Activated T-cell treated with anti-CD3 and anti-CD28 coated beads, Interleukin-2, amount 50 U/mL, for 72 hours (primary cell): Measurements from ENCODE around the gene DOCK10. TPM values are rescaled to one million over a fixed set of nuclear protein-coding genes. Genes with fewer than 3 reads are reported as not detected.

Source experiments
- ATAC-seq, 2 donors: fragments of 150-1000 bp; cut with Tn5 transposase; replicated peaks in 1 of 2; 2 replicates each; pipeline ENCODE4 v1.10.0; 2021; ENCODE audit warnings: moderate library complexity in 2 of 2, mild to moderate bottlenecking in 1 of 2
- DNase-seq, 2 donors: peaks; one replicate each; pipeline ENCODE4 v3.0.0; 2021 to 2022; ENCODE audit warnings: mixed read lengths in 1 of 2
- H3K27ac Mint-ChIP-seq: one replicate; pipeline ENCODE4 v1.8.0; 2022; ENCODE audit warnings: mild to moderate bottlenecking, moderate library complexity, mixed read lengths
- H3K27me3 Mint-ChIP-seq: one replicate; pipeline ENCODE4 v1.8.0; 2022; ENCODE audit warnings: low read depth, mixed read lengths
- H3K36me3 Mint-ChIP-seq, 2 donors: one replicate each; pipeline ENCODE4 v1.8.0; 2022; ENCODE audit warnings: mixed read lengths in 2 of 2, mild to moderate bottlenecking in 1 of 2; ENCODE audit not compliant: insufficient read depth in 2 of 2
- H3K4me1 Mint-ChIP-seq: one replicate; pipeline ENCODE4 v1.8.0; 2022; ENCODE audit warnings: low read depth, mixed read lengths
- H3K4me3 Mint-ChIP-seq, 2 donors: one replicate each; pipeline ENCODE4 v1.8.0; 2022; ENCODE audit warnings: mild to moderate bottlenecking in 2 of 2, mixed read lengths in 2 of 2, moderate library complexity in 2 of 2
- H3K9me3 Mint-ChIP-seq, 2 donors: one replicate each; pipeline ENCODE4 v1.8.0; 2022; ENCODE audit warnings: mixed read lengths in 2 of 2
- total RNA-seq, 2 donors: library from RNA; stranded (reverse); gene quantifications; one replicate each; pipeline ENCODE4 v1.2.3, GENCODE V29; 2022

Gene DOCK10
- total RNA-seq, 2 donors from 2014 or later = 179 to 199 TPM

- Mint-ChIP-seq H3K36me3 (peaks cover 21 to 56% of the 10 kb centered on the region in 2 donors), H3K27me3 (no peaks in the 10 kb centered on the region), H3K27ac (peak overlapping the region; percentile 2), H3K4me1 (no peaks in the 10 kb centered on the region), H3K9me3 (no peaks in the 10 kb centered on the region), H3K4me3 (no peak overlapping the region)
- ATAC-seq = no peak
- DNase-seq = no peak
Measured at GRCh38 chr2:224832207-224832606, 210.1 kb downstream of the DOCK10 start.

DNA sequence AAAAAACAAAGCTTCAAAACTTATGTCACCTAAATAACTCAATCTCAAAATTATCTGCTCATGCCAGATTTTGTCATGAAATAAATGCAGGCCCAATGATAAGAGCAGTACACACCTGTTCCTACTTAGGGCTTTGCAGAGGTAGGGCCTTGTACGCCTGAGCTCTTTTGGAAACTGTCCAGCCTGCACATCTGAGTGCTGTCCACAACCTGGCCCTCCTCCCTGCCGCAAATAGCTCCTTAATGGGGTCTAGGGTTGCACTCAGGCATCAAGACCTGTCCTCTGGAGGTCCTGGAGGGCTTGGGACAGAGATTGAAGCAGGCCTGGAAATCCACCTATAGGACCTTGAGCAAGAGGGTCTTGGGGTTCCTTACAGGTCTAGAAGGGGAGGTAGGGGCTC lies 210.7 kb downstream of the DOCK10 start:
- Mint-ChIP-seq H3K36me3 (peaks cover 24 to 57% of the 10 kb centered on the region in 2 donors), H3K4me3 (no peak overlapping the region)

GRCh38 chr2:224820283-224820991 lies 221.8 kb downstream of the DOCK10 start:
- H3K4me1 Mint-ChIP-seq = peaks cover 4% of the 10 kb centered on the region
- no peak for ATAC-seq

More for the DNA sequence above, 210.7 kb downstream of the DOCK10 start:
- H3K27ac Mint-ChIP-seq = no peak overlapping the region
- ATAC-seq (no peak), DNase-seq (no peak)
- no peaks in the 10 kb centered on the region for H3K27me3 Mint-ChIP-seq
- no peaks in the 10 kb centered on the region for H3K9me3 Mint-ChIP-seq
- H3K4me1 Mint-ChIP-seq = no peaks in the 10 kb centered on the region

GRCh38 chr2:224819075-224819474 lies 223.2 kb downstream of the DOCK10 start:
- Mint-ChIP-seq H3K27me3 (no peaks in the 10 kb centered on the region), H3K9me3 (peaks cover 0 to 2% of the 10 kb centered on the region in 2 donors), H3K36me3 (peaks cover 21 to 56% of the 10 kb centered on the region in 2 donors), H3K4me1 (peaks cover 4% of the 10 kb centered on the region), H3K4me3 (no peak overlapping the region), H3K27ac (peak overlapping the region; percentile 86)
- ATAC-seq = no peak
- no peak for DNase-seq

More at GRCh38 chr2:224820283-224820991, 221.8 kb downstream of the DOCK10 start:
- Mint-ChIP-seq H3K9me3 (peaks cover 0 to 2% of the 10 kb centered on the region in 2 donors), H3K4me3 (no peak overlapping the region), H3K27ac (peak overlapping the region; percentile 65), H3K27me3 (no peaks in the 10 kb centered on the region), H3K36me3 (peaks cover 19 to 50% of the 10 kb centered on the region in 2 donors)
- DNase-seq = no peak

DNA sequence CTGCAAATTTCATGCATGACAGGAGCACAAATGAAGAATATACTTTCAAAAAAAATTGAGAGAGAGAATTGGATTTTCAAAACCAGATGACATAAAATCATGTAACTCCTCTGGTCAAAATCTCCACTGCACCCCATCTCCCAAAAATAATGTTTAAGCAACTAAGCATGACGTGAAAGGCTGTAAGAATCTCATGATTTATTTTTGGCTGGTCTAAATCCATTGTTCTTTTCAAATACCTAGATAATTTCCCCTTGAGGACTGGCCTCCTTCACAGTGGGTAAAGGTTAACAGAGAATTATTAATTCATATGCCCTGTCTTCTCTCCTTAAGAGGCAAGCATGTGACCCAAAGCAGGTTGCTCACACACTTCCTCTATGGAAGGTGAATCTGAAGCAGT lies 224.6 kb downstream of the DOCK10 start:
- ATAC-seq (no peak), DNase-seq (no peak)
- H3K36me3 Mint-ChIP-seq = peaks cover 19 to 61% of the 10 kb centered on the region in 2 donors
- no peaks in the 10 kb centered on the region for H3K4me1 Mint-ChIP-seq
- no peak overlapping the region for H3K4me3 Mint-ChIP-seq
- peaks cover 0 to 2% of the 10 kb centered on the region in 2 donors for H3K9me3 Mint-ChIP-seq
- no peak overlapping the region for H3K27ac Mint-ChIP-seq
- no peaks in the 10 kb centered on the region for H3K27me3 Mint-ChIP-seq

DNA sequence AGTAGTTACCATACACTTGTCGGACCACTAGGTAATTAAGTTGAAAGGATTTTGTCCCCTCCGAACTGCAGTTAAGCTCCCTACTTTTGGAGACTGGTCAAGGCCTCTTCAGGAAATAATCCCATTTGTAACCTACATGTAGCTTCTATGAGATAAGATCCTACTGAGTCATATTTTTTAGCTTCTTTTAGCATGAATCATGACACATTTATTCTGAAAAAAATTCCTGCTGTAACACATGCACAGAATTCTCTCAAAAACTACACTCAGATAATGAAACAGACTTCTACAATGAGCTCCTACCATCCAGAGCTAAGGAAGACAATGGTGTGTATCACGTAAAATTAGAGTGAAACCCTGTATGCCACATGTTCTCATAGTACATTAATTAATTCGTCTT lies 225.5 kb downstream of the DOCK10 start:
- Mint-ChIP-seq H3K27ac (peak overlapping the region; percentile 41), H3K9me3 (peaks cover 2 to 4% of the 10 kb centered on the region in 2 donors), H3K27me3 (no peaks in the 10 kb centered on the region), H3K36me3 (peaks cover 22 to 63% of the 10 kb centered on the region in 2 donors), H3K4me3 (no peak overlapping the region), H3K4me1 (no peaks in the 10 kb centered on the region)
- DNase-seq (no peak), ATAC-seq (no peak)

DNA sequence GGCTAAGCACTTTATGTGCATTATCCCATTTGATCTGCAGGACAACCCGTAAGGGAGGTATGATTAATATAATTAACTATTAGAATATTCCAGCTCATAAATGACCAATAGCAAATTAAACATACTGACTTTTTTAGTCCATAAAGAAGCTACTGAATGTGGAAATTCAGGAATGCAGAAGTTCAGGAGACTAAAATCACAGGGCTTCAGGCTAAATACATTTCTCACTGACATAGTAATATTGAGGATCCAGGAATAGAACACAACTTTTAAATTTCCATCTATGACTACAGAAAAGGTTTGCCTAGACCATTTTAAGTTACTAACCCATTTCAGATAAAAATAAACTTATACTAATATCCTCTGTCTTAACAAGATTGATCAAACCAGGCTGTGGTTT lies 228.7 kb downstream of the DOCK10 start:
- Mint-ChIP-seq H3K36me3 (peaks cover 19 to 60% of the 10 kb centered on the region in 2 donors), H3K4me3 (no peak overlapping the region), H3K4me1 (no peaks in the 10 kb centered on the region), H3K9me3 (peaks cover 2 to 6% of the 10 kb centered on the region in 2 donors), H3K27me3 (no peaks in the 10 kb centered on the region), H3K27ac (no peak overlapping the region)
- DNase-seq = no peak
- ATAC-seq = no peak

GRCh38 chr2:224807153-224807964 lies 234.9 kb downstream of the DOCK10 start:
- DNase-seq = no peak
- Mint-ChIP-seq H3K27me3 (no peaks in the 10 kb centered on the region), H3K4me1 (no peaks in the 10 kb centered on the region), H3K27ac (peak overlapping the region; percentile 21), H3K9me3 (peaks cover 2 to 4% of the 10 kb centered on the region in 2 donors), H3K36me3 (peaks cover 14 to 38% of the 10 kb centered on the region in 2 donors), H3K4me3 (no peak overlapping the region)
- no peak for ATAC-seq

DNA sequence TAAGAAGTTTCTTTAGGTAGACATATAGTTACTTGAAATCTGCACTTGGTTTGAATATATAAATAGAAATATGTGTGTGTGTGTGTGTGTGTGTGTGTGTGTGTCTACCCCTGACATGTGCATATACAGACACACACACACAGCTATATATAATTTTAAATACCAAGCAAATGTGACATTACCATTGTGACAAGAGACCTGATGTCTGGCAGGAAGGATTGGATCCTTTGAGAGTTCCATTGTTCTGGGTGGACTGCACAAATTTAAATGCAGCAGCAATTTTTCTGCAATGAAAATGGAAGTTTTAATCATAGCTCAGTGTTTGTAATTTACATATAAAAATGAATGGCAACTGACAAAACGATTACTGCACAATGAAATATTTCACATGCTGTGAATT lies 238.3 kb downstream of the DOCK10 start:
- DNase-seq (no peak), ATAC-seq (no peak)
- H3K4me3 Mint-ChIP-seq = no peak overlapping the region
- no peak overlapping the region for H3K27ac Mint-ChIP-seq
- H3K27me3 Mint-ChIP-seq = no peaks in the 10 kb centered on the region
- H3K9me3 Mint-ChIP-seq = no peaks in the 10 kb centered on the region
- H3K36me3 Mint-ChIP-seq = peaks cover 10 to 52% of the 10 kb centered on the region in 2 donors
- no peaks in the 10 kb centered on the region for H3K4me1 Mint-ChIP-seq

- H3K9me3 Mint-ChIP-seq = no peaks in the 10 kb centered on the region
- ATAC-seq = no peak
Measured at GRCh38 chr2:224802407-224802806, 239.9 kb downstream of the DOCK10 start.

DNA sequence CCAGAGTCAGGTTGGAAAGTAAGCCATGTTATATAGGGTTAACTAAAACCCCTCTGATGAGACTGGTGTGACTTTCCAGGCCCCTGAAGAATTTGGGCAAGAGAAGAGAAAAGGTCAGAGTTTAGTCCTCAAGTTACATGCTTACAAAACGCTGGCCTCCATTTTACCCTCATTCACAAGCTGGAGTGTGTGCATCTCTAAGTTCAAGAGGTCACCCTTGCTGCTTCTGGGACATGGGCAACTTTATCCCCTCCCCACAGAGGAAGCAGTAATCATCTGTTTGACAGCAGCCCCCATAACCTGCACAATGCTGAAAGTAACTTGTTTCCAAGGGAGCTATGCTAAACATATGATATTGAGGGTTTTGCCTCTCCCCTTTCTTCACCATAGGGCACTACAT lies 240.9 kb downstream of the DOCK10 start:
- H3K36me3 Mint-ChIP-seq = peaks cover 4 to 46% of the 10 kb centered on the region in 2 donors
- H3K27me3 Mint-ChIP-seq = no peaks in the 10 kb centered on the region
- DNase-seq (no peak), ATAC-seq (no peak)
- H3K27ac Mint-ChIP-seq = no peak overlapping the region
- no peak overlapping the region for H3K4me3 Mint-ChIP-seq
- H3K4me1 Mint-ChIP-seq = no peaks in the 10 kb centered on the region
- no peaks in the 10 kb centered on the region for H3K9me3 Mint-ChIP-seq

More at GRCh38 chr2:224802407-224802806, 239.9 kb downstream of the DOCK10 start:
- no peak for DNase-seq
- Mint-ChIP-seq H3K36me3 (peaks cover 9 to 51% of the 10 kb centered on the region in 2 donors), H3K27me3 (no peaks in the 10 kb centered on the region), H3K4me3 (no peak overlapping the region), H3K27ac (no peak overlapping the region), H3K4me1 (no peaks in the 10 kb centered on the region)

- Mint-ChIP-seq H3K27ac (peak overlapping the region; percentile 55), H3K4me3 (no peak overlapping the region), H3K36me3 (peaks cover 8 to 50% of the 10 kb centered on the region in 2 donors), H3K9me3 (no peaks in the 10 kb centered on the region), H3K27me3 (no peaks in the 10 kb centered on the region), H3K4me1 (no peaks in the 10 kb centered on the region)
- DNase-seq (no peak), ATAC-seq (no peak)
Measured at GRCh38 chr2:224799691-224800090, 242.6 kb downstream of the DOCK10 start.

- H3K27ac Mint-ChIP-seq = peak overlapping the region; percentile 39
- no peaks in the 10 kb centered on the region for H3K27me3 Mint-ChIP-seq
- no peaks in the 10 kb centered on the region for H3K4me1 Mint-ChIP-seq
- no peak overlapping the region for H3K4me3 Mint-ChIP-seq
- ATAC-seq = no peak
- H3K36me3 Mint-ChIP-seq = peaks cover 10 to 59% of the 10 kb centered on the region in 2 donors
- no peaks in the 10 kb centered on the region for H3K9me3 Mint-ChIP-seq
- DNase-seq = no peak
Measured at GRCh38 chr2:224798180-224798579, 244.1 kb downstream of the DOCK10 start.
